GM19395 (cell line): ENCODE data around the gene MYBPC1.
A peak's percentile ranks its signal among the peaks of the same experiment; 100 is the strongest.
"Not testable (repeated sequence)": the region's sequence is repeated elsewhere in the genome, so short reads cannot be mapped to it uniquely, and the experiment has no call there.

Experiments
- ATAC-seq: cut with Tn5 transposase; IDR thresholded peaks from one replicate; pipeline ENCODE4 v1.9.1; 2021; ENCODE audit warnings: mild to moderate bottlenecking, moderate library complexity; ENCODE audit not compliant: unreplicated experiment

MYBPC1 gene

GRCh38 chr12:101650346-101651117 lies 55.8 kb downstream of the MYBPC1 start:
- no peak for ATAC-seq

- no peak for ATAC-seq
Measured at GRCh38 chr12:101653030-101653429, 58.3 kb downstream of the MYBPC1 start.

- ATAC-seq, result no peak
Measured at GRCh38 chr12:101653503-101653902, 58.7 kb downstream of the MYBPC1 start.

- ATAC-seq, result no peak
Measured at GRCh38 chr12:101654442-101654841, 59.7 kb downstream of the MYBPC1 start.

GRCh38 chr12:101655393-101655792 lies 60.6 kb downstream of the MYBPC1 start:
- ATAC-seq, result no peak

GRCh38 chr12:101660662-101661061 lies 65.9 kb downstream of the MYBPC1 start:
- ATAC-seq, result not testable (repeated sequence)

- no peak for ATAC-seq
Measured at GRCh38 chr12:101663298-101663697, 68.5 kb downstream of the MYBPC1 start.

GRCh38 chr12:101664992-101665391 lies 70.2 kb downstream of the MYBPC1 start:
- no peak for ATAC-seq

- no peak for ATAC-seq
Measured at GRCh38 chr12:101666052-101666728, 71.4 kb downstream of the MYBPC1 start.

- no peak for ATAC-seq
Measured at GRCh38 chr12:101667591-101667990, 72.8 kb downstream of the MYBPC1 start.

- no peak for ATAC-seq
Measured at GRCh38 chr12:101670007-101670671, 75.4 kb downstream of the MYBPC1 start.

- ATAC-seq, result peak; percentile 87
Measured at GRCh38 chr12:101671157-101671791, 76.5 kb downstream of the MYBPC1 start.

GRCh38 chr12:101671833-101672232 lies 77.1 kb downstream of the MYBPC1 start:
- peak; percentile 22 for ATAC-seq

GRCh38 chr12:101675555-101675954 lies 80.8 kb downstream of the MYBPC1 start:
- no peak for ATAC-seq

GRCh38 chr12:101676497-101676896 lies 81.7 kb downstream of the MYBPC1 start:
- ATAC-seq, result not testable (repeated sequence)

- no peak for ATAC-seq
Measured at GRCh38 chr12:101678081-101678480, 83.3 kb downstream of the MYBPC1 start.

GRCh38 chr12:101680240-101680639 lies 85.5 kb downstream of the MYBPC1 start:
- ATAC-seq, result no peak

GRCh38 chr12:101680647-101681046 lies 85.9 kb downstream of the MYBPC1 start:
- no peak for ATAC-seq

GRCh38 chr12:101681627-101682026 lies 86.9 kb downstream of the MYBPC1 start:
- not testable (repeated sequence) for ATAC-seq

GRCh38 chr12:101685092-101685491 lies 90.3 kb downstream of the MYBPC1 start:
- ATAC-seq, result no peak

- ATAC-seq, result no peak
Measured at GRCh38 chr12:101686176-101686575, 91.4 kb downstream of the MYBPC1 start.
